A673 (cell line): ENCODE results near the gene NDUFS7. TPM values are rescaled to one million over a fixed set of nuclear protein-coding genes. Genes with fewer than 3 reads are reported as not detected.

Source experiments
- BruUV-seq: library from RNA; stranded (reverse); fragments of 400-500 nt; replicated peaks from 2 replicates; lab custom pipeline; 2021; lab: Mats Ljungman, UMichigan
- CTCF ChIA-PET: fragments of 300-600 bp; sonication (Branson Sonifier 250); formaldehyde crosslinking; loops from one replicate; lab custom pipeline; 2022; ENCODE audit warnings: antibody characterized with exemption; lab: Charles Lee
- POLR2A ChIA-PET: fragments of 300-600 bp; sonication (Branson Sonifier 250); formaldehyde crosslinking; loops from one replicate; lab custom pipeline; 2022; ENCODE audit warnings: antibody characterized with exemption; ENCODE audit not compliant: low non-redundant PET; lab: Charles Lee
- DNase-seq: peaks from one replicate; pipeline ENCODE4 v3.0.0-alpha.2; 2015; ENCODE audit warnings: low spot score
- H3K27ac ChIP-seq: fragments of 200-600 bp; sonication (generic); 2 replicates; pipeline ENCODE4 v1.5.1; 2016; ENCODE audit warnings: mixed run types, low read depth, mild to moderate bottlenecking, mixed read lengths, antibody characterized with exemption, low read length; ENCODE audit not compliant: poor library complexity, severe bottlenecking
- H3K27me3 ChIP-seq: fragments of 200-600 bp; sonication (generic); replicated peaks from 2 replicates; pipeline ENCODE4 v1.6.1; 2017; ENCODE audit warnings: mixed run types, low read depth, mild to moderate bottlenecking, mixed read lengths, antibody characterized with exemption, low read length; ENCODE audit not compliant: insufficient read depth, poor library complexity
- H3K36me3 ChIP-seq: fragments of 200-600 bp; sonication (generic); 2 replicates; pipeline ENCODE4 v1.6.1; 2016; ENCODE audit warnings: mixed run types, mild to moderate bottlenecking, mixed read lengths, antibody characterized with exemption, low read length; ENCODE audit not compliant: insufficient read depth, poor library complexity, severe bottlenecking
- H3K4me1 ChIP-seq: fragments of 200-600 bp; sonication (generic); 2 replicates; pipeline ENCODE4 v1.6.1; 2017; ENCODE audit warnings: mixed run types, mild to moderate bottlenecking, mixed read lengths, antibody characterized with exemption, low read length; ENCODE audit not compliant: insufficient read depth, poor library complexity, severe bottlenecking
- H3K4me3 ChIP-seq: fragments of 200-600 bp; sonication (generic); 2 replicates; pipeline ENCODE4 v1.5.1; 2016; ENCODE audit warnings: low read depth, mixed run types, mild to moderate bottlenecking, mixed read lengths, low read length; ENCODE audit not compliant: poor library complexity, severe bottlenecking
- H3K9me3 ChIP-seq: fragments of 200-600 bp; sonication (generic); 2 replicates; pipeline ENCODE4 v1.6.1; 2016; ENCODE audit warnings: mixed run types, low read depth, mild to moderate bottlenecking, mixed read lengths, antibody characterized with exemption, low read length; ENCODE audit not compliant: poor library complexity, severe bottlenecking
- EZH2 ChIP-seq: fragments of 200-600 bp; sonication (generic); IDR thresholded peaks from 2 replicates; pipeline ENCODE4 v1.6.1; 2017; ENCODE audit warnings: borderline replicate concordance, low read depth, mild to moderate bottlenecking, mixed read lengths, antibody characterized with exemption, low read length; ENCODE audit not compliant: poor library complexity, severe bottlenecking
- intact Hi-C: fragments of 100-400 bp; cut with micrococcal nuclease; formaldehyde crosslinking; loops from one replicate; pipeline ENCODE4 v1.10.0; 2022; ENCODE audit not compliant: unreplicated experiment
- total RNA-seq: library from RNA; stranded (reverse); gene quantifications from 2 replicates; pipeline ENCODE4 v1.2.3, GENCODE V29; 2021
- TF ChIP-seq, protein P1 (sequence below): fragments of 300-800, 200-600 bp; sonication (generic); conservative IDR thresholded peaks from 2 replicates; pipeline ENCODE4 v1.5.1; 2017; ENCODE audit warnings: low read depth, mild to moderate bottlenecking, antibody characterized with exemption, low read length, moderate library complexity, mixed read lengths

Gene NDUFS7
- total RNA-seq, 1 experiment from 2014 or later = 101 TPM

- H3K4me3 ChIP-seq = no peak overlapping the region
- peaks cover 21% of the 10 kb centered on the region for H3K4me1 ChIP-seq
- no peak overlapping the region for H3K27ac ChIP-seq
- CTCF ChIA-PET = no interaction called here
- POLR2A ChIA-PET = no interaction called here
- no TSS peak for BruUV-seq
- DNase-seq = no peak
- TF ChIP-seq, protein P1, sequence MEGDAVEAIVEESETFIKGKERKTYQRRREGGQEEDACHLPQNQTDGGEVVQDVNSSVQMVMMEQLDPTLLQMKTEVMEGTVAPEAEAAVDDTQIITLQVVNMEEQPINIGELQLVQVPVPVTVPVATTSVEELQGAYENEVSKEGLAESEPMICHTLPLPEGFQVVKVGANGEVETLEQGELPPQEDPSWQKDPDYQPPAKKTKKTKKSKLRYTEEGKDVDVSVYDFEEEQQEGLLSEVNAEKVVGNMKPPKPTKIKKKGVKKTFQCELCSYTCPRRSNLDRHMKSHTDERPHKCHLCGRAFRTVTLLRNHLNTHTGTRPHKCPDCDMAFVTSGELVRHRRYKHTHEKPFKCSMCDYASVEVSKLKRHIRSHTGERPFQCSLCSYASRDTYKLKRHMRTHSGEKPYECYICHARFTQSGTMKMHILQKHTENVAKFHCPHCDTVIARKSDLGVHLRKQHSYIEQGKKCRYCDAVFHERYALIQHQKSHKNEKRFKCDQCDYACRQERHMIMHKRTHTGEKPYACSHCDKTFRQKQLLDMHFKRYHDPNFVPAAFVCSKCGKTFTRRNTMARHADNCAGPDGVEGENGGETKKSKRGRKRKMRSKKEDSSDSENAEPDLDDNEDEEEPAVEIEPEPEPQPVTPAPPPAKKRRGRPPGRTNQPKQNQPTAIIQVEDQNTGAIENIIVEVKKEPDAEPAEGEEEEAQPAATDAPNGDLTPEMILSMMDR = no peak
- TF ChIP-seq EZH2 = no peak
- peaks cover 56% of the 10 kb centered on the region for H3K36me3 ChIP-seq
- intact Hi-C loops = no loop called here
- H3K9me3 ChIP-seq = no peaks in the 10 kb centered on the region
- no peaks in the 10 kb centered on the region for H3K27me3 ChIP-seq
Measured at GRCh38 chr19:1365319-1366269, 18.1 kb upstream of the NDUFS7 start.

DNA sequence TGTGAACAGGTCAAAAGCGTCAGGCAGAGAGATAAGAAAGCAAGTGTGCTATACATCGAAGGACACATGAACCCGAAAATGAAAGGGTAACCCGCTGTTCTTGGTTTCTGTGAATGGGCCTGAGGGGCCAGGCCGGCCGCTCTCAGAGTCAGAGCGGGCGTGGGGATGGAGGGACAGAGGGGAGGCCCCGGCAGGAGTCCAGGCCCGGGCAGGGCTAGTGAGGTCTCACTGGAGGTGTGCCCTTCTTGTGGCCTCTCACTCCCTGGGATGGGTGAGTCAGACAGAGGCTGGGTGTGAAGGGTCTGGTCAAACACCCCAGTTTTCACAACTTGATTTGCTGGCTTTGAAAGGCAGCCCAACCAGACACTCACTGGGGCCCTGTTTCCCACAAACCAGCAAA is 17.4 kb upstream of the NDUFS7 start:
- Histone ChIP-seq H3K4me3 (no peak overlapping the region), H3K36me3 (peaks cover 63% of the 10 kb centered on the region), H3K27me3 (no peaks in the 10 kb centered on the region), H3K9me3 (no peaks in the 10 kb centered on the region), H3K27ac (no peak overlapping the region), H3K4me1 (peaks cover 15% of the 10 kb centered on the region)
- no peak for DNase-seq
- ChIA-PET CTCF (no interaction called here), POLR2A (no interaction called here)
- no peak for TF ChIP-seq EZH2
- TF ChIP-seq, protein P1 = no peak
- intact Hi-C loops = no loop called here
- no TSS peak for BruUV-seq

- ChIA-PET CTCF (no interaction called here), POLR2A (no interaction called here)
- no peak overlapping the region for H3K4me3 ChIP-seq
- no peaks in the 10 kb centered on the region for H3K27me3 ChIP-seq
- peaks cover 66% of the 10 kb centered on the region for H3K36me3 ChIP-seq
- intact Hi-C loops = no loop called here
- BruUV-seq = no TSS peak
- H3K4me1 ChIP-seq = peaks cover 6% of the 10 kb centered on the region
- TF ChIP-seq, protein P1 = no peak
- no peak for TF ChIP-seq EZH2
- no peaks in the 10 kb centered on the region for H3K9me3 ChIP-seq
- no peak for DNase-seq
- peak overlapping the region; percentile 37 for H3K27ac ChIP-seq
Measured at GRCh38 chr19:1366899-1367870, 16.5 kb upstream of the NDUFS7 start.
